Left renal cortex interstitium (tissue), 4 donors: ENCODE data around the gene ICA1. TPM values are rescaled to one million over a fixed set of nuclear protein-coding genes. Genes with fewer than 3 reads are reported as not detected.
"Not testable (repeated sequence)": the region's sequence is repeated elsewhere in the genome, so short reads cannot be mapped to it uniquely, and the experiment has no call there.

ENCODE experiments used
- DNase-seq, 4 donors: peaks; one replicate each; pipeline ENCODE4 v3.0.0-alpha.2; 2013; ENCODE audit warnings: low read depth in 4 of 4, low spot score in 2 of 4, missing footprints in 1 of 4
- polyA plus RNA-seq, 4 donors: library from polyadenylated mRNA; unstranded; fragments of 120-200 nt; gene quantifications; one replicate each; pipeline ENCODE4 v1.2.1, GENCODE V29; 2013; ENCODE audit not compliant: insufficient read length in 4 of 4

Gene ICA1
- polyA plus RNA-seq, 4 donors, result 17.4 to 44.2 (median 27.3) TPM

- DNase-seq, result no peak
These were observed 150.5 kb downstream of the ICA1 start for GRCh38 chr7:8111282-8111960.

- DNase-seq, result no peak
These were observed 152.6 kb downstream of the ICA1 start for GRCh38 chr7:8109196-8110022.

- no peak for DNase-seq
These were observed 156.4 kb downstream of the ICA1 start for GRCh38 chr7:8105449-8106095.

GRCh38 chr7:8103282-8103681 is 158.7 kb downstream of the ICA1 start:
- DNase-seq, result no peak

GRCh38 chr7:8101292-8101691 is 160.7 kb downstream of the ICA1 start:
- not testable (repeated sequence) for DNase-seq

GRCh38 chr7:8094164-8095140 is 167.5 kb downstream of the ICA1 start:
- DNase-seq, result no peak

- no peak for DNase-seq
These were observed 169.8 kb downstream of the ICA1 start for GRCh38 chr7:8092140-8092539.

GRCh38 chr7:8089036-8089780 is 172.8 kb downstream of the ICA1 start:
- no peak for DNase-seq

GRCh38 chr7:8086239-8086638 is 175.7 kb downstream of the ICA1 start:
- no peak for DNase-seq

GRCh38 chr7:8085420-8085819 is 176.5 kb downstream of the ICA1 start:
- DNase-seq, result no peak

GRCh38 chr7:8084836-8085235 is 177.1 kb downstream of the ICA1 start:
- DNase-seq, result no peak

GRCh38 chr7:8082762-8083161 is 179.2 kb downstream of the ICA1 start:
- DNase-seq, result no peak

GRCh38 chr7:8078418-8078817 is 183.5 kb downstream of the ICA1 start:
- DNase-seq, result no peak

- DNase-seq, result no peak
These were observed 191.4 kb downstream of the ICA1 start for GRCh38 chr7:8070451-8071180.

- DNase-seq, result no peak
These were observed 192.9 kb downstream of the ICA1 start for GRCh38 chr7:8068892-8069686.

GRCh38 chr7:8065356-8065813 is 196.6 kb downstream of the ICA1 start:
- DNase-seq, result no peak

- no peak for DNase-seq
These were observed 197.1 kb downstream of the ICA1 start for GRCh38 chr7:8064828-8065227.

- no peak for DNase-seq
These were observed 198.2 kb downstream of the ICA1 start for GRCh38 chr7:8063706-8064297.
